H1 (cell line): ENCODE results near the gene ATL3. TPM values are rescaled to one million over a fixed set of nuclear protein-coding genes. Genes with fewer than 3 reads are reported as not detected.

Experiments used
- KDM1A ChIP-seq: fragments of 200-600, 300-600 bp; sonication (generic); IDR thresholded peaks from 2 replicates; pipeline ENCODE4 v1.7.1; 2016; ENCODE audit warnings: mild to moderate bottlenecking, low read length, borderline replicate concordance
- RAD21 ChIP-seq, 2 experiments: IDR thresholded peaks in 1 of 2; conservative IDR thresholded peaks in 1 of 2; 2 replicates each; pipeline ENCODE4 v1.6.1; 2011; ENCODE audit warnings: low read depth in 2 of 2, low read length in 2 of 2, improper control_type of control experiment in 1 of 2, inconsistent platforms in 1 of 2, mild to moderate bottlenecking in 1 of 2, moderate library complexity in 1 of 2
- SP1 ChIP-seq: IDR thresholded peaks from 2 replicates; pipeline ENCODE4 v1.6.1; 2011; ENCODE audit warnings: low read depth, low read length
- polyA plus RNA-seq, 7 experiments: library from polyadenylated mRNA; depleted of rRNA in 3 of 7; stranded (reverse) in 5 of 7; unstranded in 2 of 7; fragments of >200 nt in 5 of 7; fragments of 200-250 nt in 2 of 7; gene quantifications; 1 replicate in 5 of 7; 2 replicates in 1 of 7; 4 replicates in 1 of 7; pipeline versions ENCODE4 v1.2.1 to v1.2.3, GENCODE V29; 2011 to 2013; ENCODE audit warnings: missing spikeins in 2 of 7, mixed read lengths in 2 of 7
- total RNA-seq: library from RNA; stranded (reverse); fragmentation: NEBNext Ultra II Directional; extraction: Animal tissue kit (Norgen Biotek cat#: 25700); gene quantifications from 2 replicates; pipeline ENCODE4 v1.2.1, GENCODE V29; 2021
- TF ChIP-seq, protein P1 (sequence below): IDR thresholded peaks from 2 replicates; pipeline ENCODE4 v1.6.1; 2012; ENCODE audit warnings: low read length, inconsistent platforms

ATL3 gene
- total and polyA plus RNA-seq, 2 of the 8 experiments (the other 6 are each of a cell fraction or from before 2014, with no cell fraction given) = 7.8 to 24.5 TPM

DNA sequence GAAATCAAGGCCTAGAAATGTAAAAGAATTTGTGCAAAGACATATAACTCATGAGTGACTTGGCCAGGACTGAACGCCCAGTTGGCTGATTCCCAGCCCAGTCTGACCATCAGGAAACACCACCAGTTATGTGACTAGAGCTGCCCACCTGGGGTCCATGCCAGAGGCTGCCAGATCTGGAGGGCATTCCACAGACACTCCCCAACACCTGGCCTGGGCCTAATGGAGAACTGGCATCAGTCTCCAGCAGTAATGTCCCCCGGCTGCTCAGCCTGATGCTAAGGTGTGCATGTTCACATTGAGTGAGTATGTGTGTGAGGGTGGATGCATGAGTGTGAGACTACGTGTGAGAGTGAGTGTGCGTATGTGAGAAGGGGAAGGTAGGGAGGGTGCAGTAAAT is 72.6 kb downstream of the ATL3 start (continued):
- TF ChIP-seq SP1 (no peak), KDM1A (no peak), RAD21 (IDR thresholded peaks at IDR 0.05 in 1 of 2, conservative IDR thresholded peaks at IDR 0.05 in 1 of 2; ENCODE audit: low read depth in 2 of 2, low read length in 2 of 2) (no peak)
- TF ChIP-seq, protein P1, sequence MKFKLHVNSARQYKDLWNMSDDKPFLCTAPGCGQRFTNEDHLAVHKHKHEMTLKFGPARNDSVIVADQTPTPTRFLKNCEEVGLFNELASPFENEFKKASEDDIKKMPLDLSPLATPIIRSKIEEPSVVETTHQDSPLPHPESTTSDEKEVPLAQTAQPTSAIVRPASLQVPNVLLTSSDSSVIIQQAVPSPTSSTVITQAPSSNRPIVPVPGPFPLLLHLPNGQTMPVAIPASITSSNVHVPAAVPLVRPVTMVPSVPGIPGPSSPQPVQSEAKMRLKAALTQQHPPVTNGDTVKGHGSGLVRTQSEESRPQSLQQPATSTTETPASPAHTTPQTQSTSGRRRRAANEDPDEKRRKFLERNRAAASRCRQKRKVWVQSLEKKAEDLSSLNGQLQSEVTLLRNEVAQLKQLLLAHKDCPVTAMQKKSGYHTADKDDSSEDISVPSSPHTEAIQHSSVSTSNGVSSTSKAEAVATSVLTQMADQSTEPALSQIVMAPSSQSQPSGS = no peak
